ENCODE results near the gene VPS37B. TPM values are rescaled to one million over a fixed set of nuclear protein-coding genes. Genes with fewer than 3 reads are reported as not detected.
A peak's percentile ranks its signal among the peaks of the same experiment; 100 is the strongest.
"Not testable (repeated sequence)": the region's sequence is repeated elsewhere in the genome, so short reads cannot be mapped to it uniquely, and the experiment has no call there.

The VPS37B gene
- total RNA-seq, 2 donors from 2014 or later, result 64.8 to 73.5 TPM

DNA sequence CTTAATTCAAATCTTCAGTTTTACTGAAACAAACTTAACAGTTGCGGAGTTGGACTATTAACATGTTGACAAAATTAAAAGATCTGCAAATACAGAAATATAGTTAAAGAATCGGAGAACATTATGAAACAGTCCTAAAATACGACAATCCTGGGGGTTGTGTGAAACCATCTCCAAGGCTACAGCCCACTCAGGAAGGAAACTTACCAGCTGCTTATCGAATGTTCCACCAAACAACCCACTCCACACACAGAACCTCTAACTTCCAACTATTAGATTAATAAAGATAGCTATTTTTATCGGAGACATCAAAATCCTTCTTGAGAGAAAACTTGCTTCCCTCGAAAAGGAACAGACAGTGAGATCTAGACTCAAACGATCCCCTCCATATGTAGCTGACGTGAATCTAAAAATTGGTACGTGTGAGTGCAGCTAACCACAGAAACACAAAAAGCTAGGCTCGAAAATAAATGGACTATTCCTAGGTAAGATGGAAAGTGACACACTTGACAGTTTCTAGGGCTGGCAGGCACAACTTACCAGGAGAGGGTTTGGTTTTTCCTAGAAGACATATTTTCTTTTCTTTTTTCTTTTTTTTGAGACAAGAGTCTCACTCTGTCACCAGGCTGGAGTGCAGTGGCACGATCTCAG, 12.9 kb downstream of the VPS37B start:
- Histone ChIP-seq H3K36me3 (no peaks in the 10 kb centered on the region), H3K27ac (no peak overlapping the region), H3K9ac (ENCODE audit: low read depth in 2 of 2, low read length in 2 of 2) (no peak overlapping the region), H3K4me3 (no peak overlapping the region), H3K27me3 (no peaks in the 10 kb centered on the region), H3K9me3 (no peaks in the 10 kb centered on the region), H3K4me1 (peaks cover 22% of the 10 kb centered on the region)
- no peak for DNase-seq
- TF ChIP-seq, protein P1, sequence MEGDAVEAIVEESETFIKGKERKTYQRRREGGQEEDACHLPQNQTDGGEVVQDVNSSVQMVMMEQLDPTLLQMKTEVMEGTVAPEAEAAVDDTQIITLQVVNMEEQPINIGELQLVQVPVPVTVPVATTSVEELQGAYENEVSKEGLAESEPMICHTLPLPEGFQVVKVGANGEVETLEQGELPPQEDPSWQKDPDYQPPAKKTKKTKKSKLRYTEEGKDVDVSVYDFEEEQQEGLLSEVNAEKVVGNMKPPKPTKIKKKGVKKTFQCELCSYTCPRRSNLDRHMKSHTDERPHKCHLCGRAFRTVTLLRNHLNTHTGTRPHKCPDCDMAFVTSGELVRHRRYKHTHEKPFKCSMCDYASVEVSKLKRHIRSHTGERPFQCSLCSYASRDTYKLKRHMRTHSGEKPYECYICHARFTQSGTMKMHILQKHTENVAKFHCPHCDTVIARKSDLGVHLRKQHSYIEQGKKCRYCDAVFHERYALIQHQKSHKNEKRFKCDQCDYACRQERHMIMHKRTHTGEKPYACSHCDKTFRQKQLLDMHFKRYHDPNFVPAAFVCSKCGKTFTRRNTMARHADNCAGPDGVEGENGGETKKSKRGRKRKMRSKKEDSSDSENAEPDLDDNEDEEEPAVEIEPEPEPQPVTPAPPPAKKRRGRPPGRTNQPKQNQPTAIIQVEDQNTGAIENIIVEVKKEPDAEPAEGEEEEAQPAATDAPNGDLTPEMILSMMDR (IDR thresholded peaks at IDR 0.05), result no peak
- intact Hi-C loops (cut with DNase I), result no loop called here

DNA sequence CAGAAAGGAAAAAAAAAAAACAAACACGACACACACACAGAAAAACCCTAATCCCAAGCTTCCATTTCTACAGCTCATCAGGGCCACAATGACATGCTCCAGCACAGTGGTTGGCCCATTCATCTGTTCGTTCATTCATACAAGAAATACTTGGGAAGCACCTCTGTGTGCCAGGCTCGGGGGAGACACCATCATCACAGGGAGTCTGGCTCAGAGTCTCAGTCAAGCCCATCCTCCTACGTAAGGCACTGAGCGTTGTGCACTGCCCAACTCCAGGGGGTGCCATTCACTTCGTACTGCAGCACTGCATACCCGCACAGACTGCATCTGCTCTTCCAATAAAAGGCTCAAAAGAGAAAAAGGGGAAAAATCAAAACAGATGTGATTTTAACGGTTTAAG, 15.3 kb downstream of the VPS37B start:
- no peak overlapping the region for H3K9ac ChIP-seq (ENCODE audit: low read depth in 2 of 2, low read length in 2 of 2)
- H3K4me3 ChIP-seq, result no peak overlapping the region
- no peaks in the 10 kb centered on the region for H3K9me3 ChIP-seq
- H3K27me3 ChIP-seq, result no peaks in the 10 kb centered on the region
- no peak overlapping the region for H3K27ac ChIP-seq
- H3K36me3 ChIP-seq, result no peaks in the 10 kb centered on the region
- TF ChIP-seq, protein P1 (IDR thresholded peaks at IDR 0.05), result no peak
- intact Hi-C loops (cut with DNase I), result no loop called here
- peaks cover 11% of the 10 kb centered on the region for H3K4me1 ChIP-seq
- no peak for DNase-seq

DNA sequence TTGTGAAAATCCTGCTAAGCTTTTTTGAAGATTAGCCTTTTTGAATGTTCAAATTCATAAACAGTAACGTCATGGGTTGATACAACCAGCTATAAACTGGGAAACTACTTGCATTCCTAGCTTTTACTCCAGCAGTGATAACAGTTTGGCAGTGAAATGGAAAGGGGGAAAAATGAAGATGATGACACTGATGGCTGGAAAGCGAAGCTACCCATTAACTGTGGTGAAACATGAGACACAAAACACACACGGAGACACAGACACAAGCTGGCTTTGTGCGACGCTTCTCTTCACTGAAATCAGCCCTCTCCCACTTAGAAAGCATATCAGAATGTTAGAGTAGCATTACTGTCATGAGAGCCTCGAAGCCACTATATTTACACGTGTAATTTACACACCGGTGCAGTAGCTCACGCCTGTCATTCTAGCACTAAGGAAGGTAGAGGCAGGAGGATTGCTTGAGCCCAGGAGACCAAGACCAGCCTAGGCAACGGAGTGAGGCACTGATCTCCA, 15.7 kb downstream of the VPS37B start:
- intact Hi-C loops (cut with DNase I), result no loop called here
- Histone ChIP-seq H3K9ac (ENCODE audit: low read depth in 2 of 2, low read length in 2 of 2) (peak overlapping the region in 1 of 2 donors; percentile 36), H3K27ac (no peak overlapping the region), H3K36me3 (no peaks in the 10 kb centered on the region), H3K27me3 (no peaks in the 10 kb centered on the region), H3K4me3 (no peak overlapping the region), H3K9me3 (no peaks in the 10 kb centered on the region), H3K4me1 (peaks cover 15% of the 10 kb centered on the region)
- TF ChIP-seq, protein P1 (IDR thresholded peaks at IDR 0.05), result no peak
- no peak for DNase-seq

DNA sequence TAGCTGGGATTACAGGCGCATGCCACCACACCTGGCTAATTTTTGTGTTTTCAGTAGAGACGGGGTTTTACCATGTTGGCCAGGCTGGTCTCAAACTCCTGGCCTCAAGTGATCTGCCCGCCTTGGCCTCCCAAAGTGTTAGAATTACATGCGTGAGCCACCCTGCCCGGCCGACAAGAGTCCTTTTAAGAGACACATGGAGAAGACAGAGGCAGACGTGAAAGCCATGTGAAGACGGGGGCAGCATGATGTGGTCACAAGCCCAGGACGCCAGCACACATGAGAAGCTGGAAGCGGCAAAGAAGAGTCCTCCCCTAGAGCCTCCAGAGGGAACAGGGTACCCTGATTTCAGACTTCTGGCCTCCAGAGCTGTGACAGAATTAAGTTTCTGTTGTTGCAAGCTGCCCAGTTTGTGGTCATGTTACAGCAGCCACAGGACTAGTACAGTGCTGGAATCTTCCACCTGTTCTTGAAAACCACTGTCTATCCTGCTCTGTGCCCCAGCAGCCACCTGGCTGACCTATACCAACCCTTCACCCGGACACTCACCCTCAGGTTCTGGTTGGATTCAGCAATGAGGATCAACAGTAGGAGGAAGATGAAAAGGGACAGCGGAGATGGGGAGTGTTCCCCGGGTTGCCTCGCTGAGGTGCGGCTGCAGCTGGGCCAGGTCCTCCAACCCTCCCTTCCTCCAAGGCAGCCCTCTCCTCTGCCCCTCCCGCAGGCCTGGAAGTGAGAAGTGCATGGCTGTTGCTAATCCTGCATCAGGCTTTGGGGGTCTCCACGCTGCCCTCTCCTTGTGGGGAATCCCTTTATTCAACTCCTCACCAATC, 16.9 kb downstream of the VPS37B start:
- H3K9me3 ChIP-seq, result no peaks in the 10 kb centered on the region
- no peak overlapping the region for H3K4me3 ChIP-seq
- H3K27ac ChIP-seq, result no peak overlapping the region
- intact Hi-C loops (cut with DNase I), result no loop called here
- no peaks in the 10 kb centered on the region for H3K36me3 ChIP-seq
- peaks cover 22% of the 10 kb centered on the region for H3K4me1 ChIP-seq
- TF ChIP-seq, protein P1 (IDR thresholded peaks at IDR 0.05), result no peak
- H3K9ac ChIP-seq (ENCODE audit: low read depth in 2 of 2, low read length in 2 of 2), result peak overlapping the region; percentile 12 to 31
- H3K27me3 ChIP-seq, result no peaks in the 10 kb centered on the region
- DNase-seq, result no peak

DNA sequence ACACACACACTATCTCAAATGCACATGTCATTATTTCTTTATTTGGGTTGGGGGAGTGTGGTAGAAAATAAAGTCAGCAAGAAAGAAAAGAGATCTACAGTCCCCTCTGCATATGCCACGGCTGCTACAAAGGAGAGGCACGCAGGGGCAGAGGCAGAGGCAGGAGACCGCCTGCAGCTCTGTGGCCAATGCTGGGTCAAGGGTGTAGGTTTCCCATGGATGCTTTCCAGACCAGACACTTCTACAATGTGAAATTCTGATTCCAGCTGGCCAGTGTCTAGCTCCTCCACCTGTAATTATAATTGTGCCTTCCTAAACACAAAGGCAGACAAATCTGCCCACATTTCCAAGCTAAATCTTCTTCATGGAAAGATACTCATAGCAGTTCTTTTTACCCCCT, 19.2 kb downstream of the VPS37B start:
- DNase-seq, result no peak
- H3K27me3 ChIP-seq, result no peaks in the 10 kb centered on the region
- TF ChIP-seq, protein P1 (IDR thresholded peaks at IDR 0.05), result no peak
- H3K27ac ChIP-seq, result no peak overlapping the region
- no peak overlapping the region for H3K9ac ChIP-seq (ENCODE audit: low read depth in 2 of 2, low read length in 2 of 2)
- intact Hi-C loops (cut with DNase I), result no loop called here
- H3K4me1 ChIP-seq, result peaks cover 32% of the 10 kb centered on the region
- no peaks in the 10 kb centered on the region for H3K9me3 ChIP-seq
- no peak overlapping the region for H3K4me3 ChIP-seq
- H3K36me3 ChIP-seq, result no peaks in the 10 kb centered on the region

DNA sequence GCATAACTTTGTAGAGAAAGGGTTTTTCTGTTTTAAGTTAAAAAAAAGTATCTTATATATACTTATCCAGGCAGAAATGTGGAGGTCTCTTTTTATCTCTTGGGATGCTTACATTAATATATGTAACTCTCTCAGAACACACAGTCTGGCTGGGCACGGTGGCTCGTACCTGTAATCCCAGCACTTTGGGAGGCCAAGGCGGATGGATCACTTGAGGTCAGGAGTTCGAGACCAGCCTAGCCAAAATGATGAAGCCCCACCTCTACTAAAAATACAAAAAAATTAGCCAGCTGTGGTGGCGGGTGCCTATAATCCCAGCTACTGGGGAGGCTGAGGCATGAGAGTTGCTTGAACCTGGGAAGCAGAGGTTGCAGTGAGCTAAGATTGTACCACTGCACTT, 19.6 kb downstream of the VPS37B start:
- intact Hi-C loops (cut with DNase I); H3K27me3 ChIP-seq; H3K36me3 ChIP-seq; DNase-seq; H3K27ac ChIP-seq; H3K9me3 ChIP-seq; H3K9ac ChIP-seq (ENCODE audit: low read depth in 2 of 2, low read length in 2 of 2); H3K4me3 ChIP-seq: not testable (repeated sequence)
- peaks cover 35% of the 10 kb centered on the region for H3K4me1 ChIP-seq

Data from colonic mucosa (tissue), 4 donors.